ENCODE measurements around the gene C1QTNF8.

DNA sequence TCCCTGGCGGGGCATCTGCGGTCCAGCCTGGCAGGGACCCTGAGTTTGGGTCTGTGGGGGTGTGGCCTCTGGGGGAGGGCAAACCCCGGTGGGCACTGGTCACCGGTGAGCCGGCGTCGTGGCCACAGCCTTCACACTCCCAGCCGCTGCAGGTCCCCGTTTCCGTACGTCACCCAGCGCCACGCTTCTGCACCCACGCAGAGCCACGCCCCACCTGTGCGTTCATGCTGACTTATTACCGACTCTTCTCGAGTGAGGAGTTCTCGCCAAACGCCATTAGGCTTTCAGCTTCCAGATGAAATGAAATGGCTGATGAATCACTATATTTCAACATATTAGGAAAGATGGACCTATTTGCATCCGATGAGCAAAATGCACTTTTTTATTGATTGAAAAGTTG lies 32.3 kb downstream of the C1QTNF8 start:
- TF ChIP-seq CTCF (conservative IDR thresholded peaks at IDR 0.05): no peak
- TF ChIP-seq ZFX (IDR thresholded peaks at IDR 0.05): no peak
